ENCODE measurements around the gene FGF18.

- TF ChIP-seq, protein P1, sequence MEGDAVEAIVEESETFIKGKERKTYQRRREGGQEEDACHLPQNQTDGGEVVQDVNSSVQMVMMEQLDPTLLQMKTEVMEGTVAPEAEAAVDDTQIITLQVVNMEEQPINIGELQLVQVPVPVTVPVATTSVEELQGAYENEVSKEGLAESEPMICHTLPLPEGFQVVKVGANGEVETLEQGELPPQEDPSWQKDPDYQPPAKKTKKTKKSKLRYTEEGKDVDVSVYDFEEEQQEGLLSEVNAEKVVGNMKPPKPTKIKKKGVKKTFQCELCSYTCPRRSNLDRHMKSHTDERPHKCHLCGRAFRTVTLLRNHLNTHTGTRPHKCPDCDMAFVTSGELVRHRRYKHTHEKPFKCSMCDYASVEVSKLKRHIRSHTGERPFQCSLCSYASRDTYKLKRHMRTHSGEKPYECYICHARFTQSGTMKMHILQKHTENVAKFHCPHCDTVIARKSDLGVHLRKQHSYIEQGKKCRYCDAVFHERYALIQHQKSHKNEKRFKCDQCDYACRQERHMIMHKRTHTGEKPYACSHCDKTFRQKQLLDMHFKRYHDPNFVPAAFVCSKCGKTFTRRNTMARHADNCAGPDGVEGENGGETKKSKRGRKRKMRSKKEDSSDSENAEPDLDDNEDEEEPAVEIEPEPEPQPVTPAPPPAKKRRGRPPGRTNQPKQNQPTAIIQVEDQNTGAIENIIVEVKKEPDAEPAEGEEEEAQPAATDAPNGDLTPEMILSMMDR (IDR thresholded peaks at IDR 0.05) = no peak
- no peak for TF ChIP-seq POLR2A (IDR thresholded peaks at IDR 0.05)
These were observed 3.0 kb upstream of the FGF18 start for GRCh38 chr5:171416160-171417049.
